ENCODE results near the gene RAB10. TPM values are rescaled to one million over a fixed set of nuclear protein-coding genes. Genes with fewer than 3 reads are reported as not detected.
"Not testable (repeated sequence)": the region's sequence is repeated elsewhere in the genome, so short reads cannot be mapped to it uniquely, and the experiment has no call there.

The RAB10 gene
- total RNA-seq, 1 donor from 2014 or later: 86.5 TPM

DNA sequence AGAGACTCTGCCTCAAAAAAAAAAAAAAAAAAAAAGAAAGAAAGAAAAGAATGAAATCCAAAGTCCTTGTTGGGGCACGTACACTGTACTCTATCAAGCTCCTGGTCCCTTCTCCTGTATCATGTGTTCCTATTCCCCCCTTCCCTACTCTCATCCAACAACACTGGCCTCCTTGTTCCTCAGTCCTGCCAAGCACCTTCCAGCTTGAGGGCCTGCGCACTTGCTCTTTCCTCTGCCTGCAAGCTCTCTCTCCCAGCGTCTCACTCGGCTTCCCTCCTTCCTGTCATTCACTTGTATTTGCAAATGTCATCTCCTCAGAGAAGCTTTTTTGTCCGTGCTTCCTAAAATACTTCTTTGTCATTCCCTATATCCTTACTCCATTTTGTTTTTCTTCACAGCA, 40.8 kb upstream of the RAB10 start:
- H3K4me1 Mint-ChIP-seq: peaks cover 11% of the 10 kb centered on the region
- no peaks in the 10 kb centered on the region for H3K27me3 Mint-ChIP-seq (ENCODE audit: low read depth)
- no peak overlapping the region for H3K27ac Mint-ChIP-seq
- no peaks in the 10 kb centered on the region for H3K9me3 Mint-ChIP-seq
- TF ChIP-seq, protein P1, sequence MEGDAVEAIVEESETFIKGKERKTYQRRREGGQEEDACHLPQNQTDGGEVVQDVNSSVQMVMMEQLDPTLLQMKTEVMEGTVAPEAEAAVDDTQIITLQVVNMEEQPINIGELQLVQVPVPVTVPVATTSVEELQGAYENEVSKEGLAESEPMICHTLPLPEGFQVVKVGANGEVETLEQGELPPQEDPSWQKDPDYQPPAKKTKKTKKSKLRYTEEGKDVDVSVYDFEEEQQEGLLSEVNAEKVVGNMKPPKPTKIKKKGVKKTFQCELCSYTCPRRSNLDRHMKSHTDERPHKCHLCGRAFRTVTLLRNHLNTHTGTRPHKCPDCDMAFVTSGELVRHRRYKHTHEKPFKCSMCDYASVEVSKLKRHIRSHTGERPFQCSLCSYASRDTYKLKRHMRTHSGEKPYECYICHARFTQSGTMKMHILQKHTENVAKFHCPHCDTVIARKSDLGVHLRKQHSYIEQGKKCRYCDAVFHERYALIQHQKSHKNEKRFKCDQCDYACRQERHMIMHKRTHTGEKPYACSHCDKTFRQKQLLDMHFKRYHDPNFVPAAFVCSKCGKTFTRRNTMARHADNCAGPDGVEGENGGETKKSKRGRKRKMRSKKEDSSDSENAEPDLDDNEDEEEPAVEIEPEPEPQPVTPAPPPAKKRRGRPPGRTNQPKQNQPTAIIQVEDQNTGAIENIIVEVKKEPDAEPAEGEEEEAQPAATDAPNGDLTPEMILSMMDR (IDR thresholded peaks at IDR 0.05; ENCODE audit: unreplicated experiment): no peak
- no peak overlapping the region for H3K4me3 Mint-ChIP-seq
- no peak for DNase-seq (ENCODE audit: low spot score in 2 of 2, unreplicated experiment in 2 of 2)
- H3K36me3 Mint-ChIP-seq: no peaks in the 10 kb centered on the region

DNA sequence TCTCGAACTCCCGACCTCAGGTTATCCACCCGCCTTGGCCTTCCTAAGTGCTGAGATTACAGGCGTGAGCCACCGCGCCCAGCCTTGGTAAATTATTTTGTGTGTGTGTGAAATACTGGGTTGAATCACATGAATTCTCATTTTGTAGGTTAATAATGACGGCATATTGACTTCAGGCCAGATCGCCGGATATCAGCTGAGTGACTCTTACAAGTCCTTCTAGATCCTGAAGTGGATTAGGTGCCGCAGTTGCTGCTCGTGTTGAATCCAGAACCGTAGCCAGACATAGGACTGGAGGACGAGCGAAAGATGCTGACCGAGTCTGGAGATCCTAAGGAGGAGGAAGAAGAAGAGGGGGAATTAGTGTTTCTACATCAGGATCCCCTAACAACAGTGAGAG, 39.4 kb upstream of the RAB10 start:
- TF ChIP-seq, protein P1 (IDR thresholded peaks at IDR 0.05; ENCODE audit: unreplicated experiment): no peak
- H3K27me3 Mint-ChIP-seq (ENCODE audit: low read depth): no peaks in the 10 kb centered on the region
- no peak overlapping the region for H3K27ac Mint-ChIP-seq
- peaks cover 11% of the 10 kb centered on the region for H3K4me1 Mint-ChIP-seq
- DNase-seq (ENCODE audit: low spot score in 2 of 2, unreplicated experiment in 2 of 2): no peak
- H3K4me3 Mint-ChIP-seq: no peak overlapping the region
- H3K36me3 Mint-ChIP-seq: no peaks in the 10 kb centered on the region
- no peaks in the 10 kb centered on the region for H3K9me3 Mint-ChIP-seq

DNA sequence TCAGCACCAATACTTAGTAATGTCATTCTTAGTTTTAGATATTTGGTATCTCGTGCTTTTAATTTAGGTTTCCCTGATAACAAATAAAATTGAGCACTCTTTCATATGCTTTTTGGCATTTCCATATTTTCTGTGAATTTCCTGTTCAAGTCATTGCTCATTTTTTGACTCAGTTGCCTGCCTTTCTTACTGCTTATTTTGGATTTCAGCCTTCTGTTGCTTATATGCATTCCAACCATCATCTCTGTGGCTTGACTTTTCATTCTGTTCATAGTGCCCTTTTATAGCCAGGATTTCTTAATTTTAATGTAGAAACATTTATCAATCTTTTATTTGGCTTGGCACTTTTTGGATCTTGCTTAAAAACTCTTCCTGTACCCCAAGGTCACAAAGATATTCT, 37.0 kb upstream of the RAB10 start:
- DNase-seq (ENCODE audit: low spot score in 2 of 2, unreplicated experiment in 2 of 2): no peak
- TF ChIP-seq, protein P1 (IDR thresholded peaks at IDR 0.05; ENCODE audit: unreplicated experiment): no peak
- no peaks in the 10 kb centered on the region for H3K36me3 Mint-ChIP-seq
- H3K9me3 Mint-ChIP-seq: no peaks in the 10 kb centered on the region
- H3K27ac Mint-ChIP-seq: no peak overlapping the region
- no peaks in the 10 kb centered on the region for H3K27me3 Mint-ChIP-seq (ENCODE audit: low read depth)
- H3K4me1 Mint-ChIP-seq: peaks cover 10% of the 10 kb centered on the region
- no peak overlapping the region for H3K4me3 Mint-ChIP-seq

DNA sequence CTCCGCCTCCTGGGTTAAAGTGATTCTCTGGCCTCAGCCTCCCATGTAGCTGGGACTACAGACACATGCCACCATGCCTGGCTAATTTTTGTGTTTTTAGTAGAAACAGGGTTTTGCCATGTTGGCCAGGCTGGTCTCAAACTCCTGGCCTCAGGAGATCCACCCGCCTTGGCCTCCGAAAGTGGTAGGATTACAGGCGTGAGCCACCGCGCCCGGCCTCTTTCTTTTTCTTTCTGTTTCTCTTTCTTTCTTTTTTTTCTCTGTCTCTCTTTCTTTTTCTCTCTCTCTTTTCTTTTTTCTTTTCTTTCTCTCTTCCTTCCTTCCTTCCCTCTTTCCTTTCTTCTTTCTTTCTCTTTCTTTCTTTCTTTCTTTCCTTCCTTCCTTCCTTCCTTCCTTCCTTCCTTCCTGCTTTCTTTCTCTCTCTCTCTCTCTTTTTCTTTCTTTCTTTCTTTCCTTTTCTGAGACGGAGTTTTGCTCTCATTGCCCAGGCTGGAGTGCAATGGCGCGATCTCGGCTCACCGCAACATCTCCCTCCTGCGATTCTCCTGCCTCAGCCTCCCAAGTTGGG, 35.0 kb upstream of the RAB10 start:
- not testable (repeated sequence) for H3K4me1 Mint-ChIP-seq; DNase-seq (ENCODE audit: low spot score in 2 of 2, unreplicated experiment in 2 of 2); H3K9me3 Mint-ChIP-seq; H3K27me3 Mint-ChIP-seq (ENCODE audit: low read depth); H3K4me3 Mint-ChIP-seq; H3K36me3 Mint-ChIP-seq; H3K27ac Mint-ChIP-seq

DNA sequence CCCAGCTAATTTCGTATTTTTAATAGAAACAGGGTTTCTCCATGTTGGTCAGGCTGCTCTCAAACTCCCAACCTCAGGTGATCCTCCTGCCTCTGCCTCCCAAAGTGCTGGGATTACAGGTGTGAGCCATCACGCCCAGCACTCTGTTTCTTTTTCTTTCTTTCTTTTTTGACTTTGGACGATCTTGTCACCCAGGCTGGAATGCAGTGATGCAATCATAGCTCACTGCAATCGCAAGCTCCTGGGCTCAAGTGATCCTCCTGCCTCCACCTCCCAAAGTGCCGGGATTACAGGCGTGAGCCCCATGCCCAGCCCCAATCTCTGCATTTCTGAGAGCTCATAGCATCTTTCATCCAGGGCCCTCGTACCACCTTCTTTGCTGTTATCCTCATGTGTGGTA, 34.5 kb upstream of the RAB10 start:
- not testable (repeated sequence) for H3K36me3 Mint-ChIP-seq; DNase-seq (ENCODE audit: low spot score in 2 of 2, unreplicated experiment in 2 of 2); H3K4me3 Mint-ChIP-seq; H3K4me1 Mint-ChIP-seq; H3K27me3 Mint-ChIP-seq (ENCODE audit: low read depth); H3K27ac Mint-ChIP-seq; H3K9me3 Mint-ChIP-seq

DNA sequence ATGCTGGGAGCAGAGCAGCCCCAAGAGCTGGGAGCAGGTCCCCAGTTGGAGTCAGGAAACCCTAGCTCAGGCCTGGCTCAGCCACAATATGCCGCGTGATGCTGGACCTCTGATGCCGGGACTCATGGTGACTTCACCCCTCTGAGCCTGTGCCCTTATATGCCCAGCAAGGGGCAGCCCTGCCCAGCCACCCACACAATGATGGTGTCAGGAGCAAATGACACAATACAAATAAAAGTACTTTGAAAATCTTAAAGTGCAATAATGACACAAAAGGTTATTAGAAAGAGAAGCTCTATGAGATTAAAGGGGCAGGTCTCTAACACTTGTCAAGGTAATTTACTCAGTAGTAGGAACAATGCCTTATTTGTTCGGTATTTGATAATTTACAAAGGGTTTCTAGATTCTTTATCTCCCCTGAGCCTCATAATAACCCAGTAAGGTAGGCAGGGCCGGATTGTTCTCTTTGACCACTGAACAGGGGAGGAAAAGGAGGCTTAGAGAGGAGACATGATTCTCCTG, 33.3 kb upstream of the RAB10 start:
- no peak for DNase-seq (ENCODE audit: low spot score in 2 of 2, unreplicated experiment in 2 of 2)
- peaks cover 9% of the 10 kb centered on the region for H3K4me1 Mint-ChIP-seq
- H3K9me3 Mint-ChIP-seq: no peaks in the 10 kb centered on the region
- TF ChIP-seq, protein P1 (IDR thresholded peaks at IDR 0.05; ENCODE audit: unreplicated experiment): no peak
- no peaks in the 10 kb centered on the region for H3K27me3 Mint-ChIP-seq (ENCODE audit: low read depth)
- H3K27ac Mint-ChIP-seq: no peak overlapping the region
- no peaks in the 10 kb centered on the region for H3K36me3 Mint-ChIP-seq
- H3K4me3 Mint-ChIP-seq: no peak overlapping the region

Data from mesothelial cell of epicardium (in vitro differentiated cells).